Amniotic epithelial cell (primary cell): ENCODE results near the gene ZSCAN4.

Experiments
- DNase-seq: peaks from one replicate; pipeline ENCODE4 v3.0.0-alpha.2; 2010; ENCODE audit warnings: low read depth

ZSCAN4 gene

DNA sequence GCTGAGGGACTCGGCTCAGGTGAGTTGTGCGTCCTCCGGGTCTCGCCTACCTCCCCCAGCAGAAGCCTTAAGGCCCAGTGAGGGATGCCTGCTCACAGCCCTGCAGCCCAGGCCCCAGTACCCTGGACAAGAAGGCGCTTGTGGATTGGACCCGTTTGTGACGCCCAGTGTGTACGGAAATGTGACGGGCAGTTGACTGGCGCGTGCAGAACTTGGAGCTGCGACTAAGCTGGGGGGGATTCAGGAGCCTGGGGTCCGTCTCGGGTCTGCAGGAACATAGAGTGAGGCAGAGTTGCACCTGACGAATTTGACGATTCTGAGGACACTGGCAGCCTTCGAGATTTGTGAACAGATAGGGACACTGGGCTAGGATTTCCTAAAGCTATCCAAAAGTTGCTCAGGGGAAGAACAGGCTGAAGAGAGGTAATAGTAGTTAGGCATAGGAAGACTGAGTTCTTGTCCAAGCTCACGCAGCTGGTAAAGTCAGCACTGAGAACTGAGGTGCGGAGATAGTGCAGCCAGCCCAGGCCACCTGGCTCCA is 13.6 kb downstream of the ZSCAN4 start:
- DNase-seq = no peak

DNA sequence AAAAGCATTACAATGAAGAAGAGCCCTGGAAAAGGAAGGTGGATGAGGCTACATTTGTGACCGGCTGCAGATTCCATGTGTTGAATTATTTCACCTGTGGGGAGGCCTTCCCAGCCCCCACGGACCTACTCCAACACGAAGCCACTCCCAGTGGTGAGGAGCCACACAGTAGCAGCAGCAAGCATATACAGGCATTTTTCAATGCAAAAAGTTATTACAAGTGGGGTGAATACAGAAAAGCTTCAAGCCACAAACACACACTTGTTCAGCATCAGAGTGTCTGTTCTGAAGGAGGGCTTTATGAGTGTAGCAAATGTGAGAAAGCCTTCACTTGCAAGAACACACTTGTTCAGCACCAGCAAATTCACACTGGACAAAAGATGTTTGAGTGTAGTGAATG is 18.0 kb downstream of the ZSCAN4 start:
- no peak for DNase-seq

DNA sequence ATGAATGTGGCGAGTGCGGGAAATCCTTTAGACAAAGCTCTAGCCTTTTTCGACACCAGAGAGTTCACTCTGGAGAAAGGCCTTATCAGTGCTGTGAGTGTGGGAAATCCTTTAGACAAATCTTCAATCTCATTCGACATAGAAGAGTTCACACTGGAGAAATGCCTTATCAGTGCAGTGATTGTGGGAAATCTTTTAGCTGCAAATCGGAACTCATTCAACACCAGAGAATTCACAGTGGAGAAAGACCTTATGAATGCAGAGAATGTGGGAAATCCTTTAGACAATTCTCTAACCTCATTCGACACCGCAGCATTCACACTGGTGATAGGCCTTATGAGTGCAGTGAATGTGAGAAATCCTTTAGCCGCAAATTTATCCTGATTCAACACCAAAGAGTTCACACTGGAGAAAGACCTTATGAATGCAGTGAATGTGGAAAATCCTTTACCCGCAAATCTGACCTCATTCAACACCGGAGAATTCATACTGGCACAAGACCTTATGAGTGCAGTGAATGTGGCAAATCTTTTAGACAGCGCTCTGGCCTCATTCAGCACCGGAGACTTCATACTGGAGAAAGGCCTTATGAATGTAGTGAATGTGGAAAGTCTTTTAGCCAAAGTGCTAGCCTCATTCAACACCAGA is 18.8 kb downstream of the ZSCAN4 start:
- peak; percentile 9 for DNase-seq

DNA sequence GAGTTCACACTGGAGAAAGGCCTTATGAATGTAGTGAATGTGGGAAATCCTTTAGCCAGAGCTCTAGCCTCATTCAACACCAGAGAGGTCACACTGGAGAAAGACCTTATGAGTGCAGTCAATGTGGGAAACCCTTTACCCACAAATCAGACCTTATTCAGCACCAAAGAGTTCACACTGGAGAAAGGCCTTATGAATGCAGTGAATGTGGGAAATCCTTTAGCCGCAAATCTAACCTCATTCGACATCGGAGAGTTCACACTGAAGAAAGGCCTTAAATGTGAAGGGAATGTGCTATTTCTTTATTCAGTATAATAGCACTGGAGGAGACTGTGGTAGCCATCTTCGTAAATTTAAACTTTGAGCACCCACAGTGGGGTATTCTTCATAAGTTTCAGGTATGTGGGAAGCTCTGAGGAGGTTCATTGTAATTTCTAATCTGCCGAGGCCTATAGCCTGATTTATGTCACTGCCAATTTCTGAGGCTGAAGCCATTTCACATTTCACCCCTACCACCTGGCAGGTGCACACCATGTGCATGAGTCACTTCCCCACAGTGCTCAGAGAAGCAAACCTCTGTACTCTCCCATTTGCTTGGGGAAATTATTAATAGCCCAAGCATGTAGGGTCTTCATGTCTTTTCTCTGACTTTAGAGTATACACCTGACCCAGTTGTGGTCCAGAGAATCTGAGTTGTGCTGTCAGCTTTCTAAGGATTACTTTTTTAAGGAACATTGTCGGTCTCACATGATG is 19.5 kb downstream of the ZSCAN4 start:
- DNase-seq = no peak

DNA sequence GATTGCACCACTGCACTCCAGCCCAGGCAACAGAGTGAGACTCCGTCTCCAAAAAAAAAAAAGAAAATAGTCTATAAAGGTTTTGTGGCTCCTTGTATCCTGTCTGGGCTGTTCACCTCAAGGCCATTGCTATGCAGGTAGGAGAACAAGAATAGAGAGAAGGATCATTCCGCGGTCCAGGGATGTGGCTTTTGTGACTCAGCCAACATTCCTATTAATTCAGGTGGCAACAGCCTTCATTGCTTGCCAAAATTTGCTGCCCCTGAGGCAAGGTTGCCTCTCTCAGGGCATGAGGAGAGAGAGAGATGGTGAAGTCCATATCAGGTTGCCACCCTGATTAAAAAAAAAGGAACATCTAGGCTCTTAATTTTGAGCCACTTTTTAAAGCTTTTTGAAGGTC is 21.0 kb downstream of the ZSCAN4 start:
- DNase-seq = no peak

DNA sequence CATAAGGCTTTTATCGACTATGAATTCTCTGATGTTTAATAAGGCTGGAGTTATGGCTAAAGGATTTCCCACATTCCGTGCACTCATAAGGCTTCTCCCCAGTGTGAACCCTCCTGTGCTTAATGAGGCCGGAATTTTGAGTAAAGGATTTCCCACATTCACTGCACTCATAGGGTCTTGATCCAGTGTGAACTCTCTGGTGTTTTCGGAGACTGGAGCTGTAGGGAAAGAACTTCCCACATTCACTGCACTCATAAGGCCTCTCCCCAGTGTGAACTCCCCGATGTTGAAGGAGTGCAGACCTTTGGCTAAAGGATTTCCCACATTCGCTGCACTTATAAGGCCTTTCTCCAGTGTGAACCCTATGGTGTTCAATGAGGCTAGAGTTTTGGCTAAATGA is 32.9 kb downstream of the ZSCAN4 start:
- no peak for DNase-seq

DNA sequence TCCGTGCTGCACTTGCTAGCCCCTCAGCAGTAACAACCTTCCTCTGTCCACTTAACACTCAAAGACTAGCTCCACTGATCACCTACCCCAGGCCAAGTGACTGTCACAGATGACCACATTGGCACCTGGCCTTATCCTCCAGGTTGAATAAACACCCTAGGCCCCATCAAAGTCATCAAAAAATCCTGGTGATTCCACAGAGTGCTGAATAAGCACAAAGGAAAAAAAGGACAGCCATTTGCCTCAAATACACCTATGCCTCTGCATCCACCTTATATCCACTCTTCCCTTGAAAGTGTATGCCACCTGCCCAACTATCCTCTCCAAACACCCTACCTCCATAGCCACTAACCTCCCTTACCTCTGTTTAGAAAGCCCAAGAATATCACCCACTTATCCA is 37.6 kb downstream of the ZSCAN4 start:
- DNase-seq = no peak

DNA sequence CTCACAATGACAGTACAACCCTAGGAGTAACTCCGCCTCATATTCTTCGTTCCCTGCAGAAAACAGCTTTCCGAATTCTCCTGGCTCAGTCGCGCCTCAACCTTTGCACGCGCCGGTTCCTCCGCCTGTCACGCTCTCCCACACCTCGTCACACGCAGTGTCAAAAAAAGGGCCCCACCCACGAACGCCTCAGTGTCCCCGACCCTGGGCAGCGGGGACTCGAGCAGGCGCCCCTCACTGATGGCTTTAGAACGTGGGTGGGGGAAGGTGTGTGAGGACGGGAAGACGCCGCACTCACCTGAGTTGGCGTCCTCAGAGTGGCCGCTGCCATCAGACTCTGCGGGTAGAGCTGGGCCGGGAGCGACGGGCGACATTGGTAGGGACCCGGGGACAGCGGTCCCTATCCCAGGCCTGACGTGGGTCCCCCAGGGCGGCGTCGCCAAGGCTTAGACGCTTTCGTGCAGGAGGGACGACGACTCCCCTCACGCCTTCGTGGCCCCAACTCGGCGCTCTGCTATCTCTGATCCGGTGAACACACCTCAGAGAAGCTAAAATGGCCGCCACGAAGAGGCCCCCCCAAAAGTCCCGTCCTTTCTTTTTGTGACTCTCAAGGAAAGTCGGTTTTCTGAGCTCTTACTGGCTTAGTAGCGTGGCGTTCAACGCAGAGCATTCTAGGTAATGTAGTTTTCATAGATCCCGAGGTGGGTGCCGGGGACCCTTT is 40.1 kb downstream of the ZSCAN4 start, which contains the start of gene ZNF154:
TSS of gene ZNF154 (minus strand) at position 564 of the 721 bp plus-strand sequence. CDS start at position 331, 233 bp downstream.
- peak; percentile 56 for DNase-seq

DNA sequence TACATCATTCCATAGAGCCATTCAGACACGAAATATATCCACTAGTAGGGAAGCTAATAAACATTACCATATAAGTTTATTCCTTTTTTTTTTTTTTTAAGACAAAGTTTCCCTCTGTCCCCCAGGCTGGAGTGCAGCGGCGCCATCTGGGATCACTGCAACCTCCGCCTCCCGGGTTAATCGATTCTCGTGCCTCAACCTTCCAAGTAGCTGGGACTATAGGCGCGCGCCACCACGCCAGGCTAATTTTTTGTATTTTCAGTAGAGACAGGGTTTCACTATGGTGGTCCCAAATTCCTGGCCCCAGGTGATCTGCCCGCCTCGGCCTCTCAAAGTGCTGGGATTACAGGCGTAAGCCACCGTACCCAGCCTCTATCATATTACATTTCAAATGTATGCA is 40.9 kb downstream of the ZSCAN4 start:
- no peak for DNase-seq

DNA sequence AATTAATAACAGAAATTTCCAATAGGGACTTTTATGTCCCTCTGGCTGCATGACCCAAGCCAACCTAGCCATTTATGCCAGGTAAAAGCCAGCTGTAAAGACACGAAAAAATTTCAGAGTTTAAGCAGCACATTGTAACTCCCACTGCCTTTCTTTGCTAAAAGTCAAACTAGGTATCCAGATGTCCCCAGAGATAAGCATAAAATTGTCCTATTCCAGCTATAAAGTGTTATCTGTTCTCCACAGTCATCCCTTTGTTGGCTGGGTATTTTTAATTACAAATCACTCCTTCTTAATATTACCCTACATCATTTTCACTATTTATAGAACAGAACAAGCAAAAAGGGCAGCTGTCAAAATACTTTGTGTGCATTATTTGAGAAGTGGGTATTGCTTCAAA is 43.5 kb downstream of the ZSCAN4 start:
- no peak for DNase-seq

DNA sequence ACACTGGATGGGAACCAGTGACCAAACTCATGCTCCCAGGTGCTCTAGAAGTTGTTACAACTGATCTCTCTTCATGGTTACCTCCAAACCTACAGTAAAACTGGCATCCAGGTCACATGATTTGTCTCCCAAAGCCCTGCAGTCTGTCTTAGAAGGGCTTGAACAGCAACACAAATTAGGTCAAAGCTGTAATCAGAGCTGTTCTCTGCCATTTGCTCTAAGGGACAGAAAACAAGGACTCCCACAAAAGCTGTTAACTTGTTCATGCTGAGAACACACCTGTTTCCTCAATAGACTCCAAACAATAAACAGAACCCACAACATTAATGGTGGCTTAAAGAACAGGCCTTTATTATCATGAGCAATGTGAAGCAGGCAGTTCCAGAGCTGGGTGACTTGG is 50.7 kb downstream of the ZSCAN4 start:
- no peak for DNase-seq

DNA sequence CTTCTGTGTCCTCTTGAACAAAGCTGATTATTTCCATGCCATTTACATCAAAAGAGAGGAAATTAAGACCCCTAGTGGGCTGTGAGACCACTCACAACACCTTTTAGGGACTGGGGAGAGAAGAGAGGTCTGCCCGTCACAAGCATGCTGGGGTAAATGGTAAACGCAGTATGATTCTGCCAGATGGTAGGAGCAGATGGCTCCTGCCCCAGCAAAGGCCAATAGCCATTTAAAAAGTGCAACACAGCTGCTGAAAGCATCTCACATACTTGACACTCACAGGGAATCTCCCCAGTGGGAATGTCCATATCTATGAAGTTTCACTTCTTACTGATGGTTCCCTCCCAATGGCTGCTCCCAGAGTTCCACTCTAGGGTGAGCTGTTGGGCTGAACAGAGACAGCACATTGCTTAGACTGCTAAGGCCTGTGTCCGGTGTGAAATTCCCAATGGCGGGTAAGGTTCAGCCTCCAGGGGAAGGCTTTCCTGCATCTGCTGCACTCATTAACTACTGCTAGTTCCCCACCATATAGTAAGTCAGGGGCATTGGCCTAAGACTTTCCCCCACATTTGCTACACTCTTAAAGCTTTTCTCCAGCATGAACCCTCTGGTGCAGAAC is 51.3 kb downstream of the ZSCAN4 start:
- DNase-seq = no peak

DNA sequence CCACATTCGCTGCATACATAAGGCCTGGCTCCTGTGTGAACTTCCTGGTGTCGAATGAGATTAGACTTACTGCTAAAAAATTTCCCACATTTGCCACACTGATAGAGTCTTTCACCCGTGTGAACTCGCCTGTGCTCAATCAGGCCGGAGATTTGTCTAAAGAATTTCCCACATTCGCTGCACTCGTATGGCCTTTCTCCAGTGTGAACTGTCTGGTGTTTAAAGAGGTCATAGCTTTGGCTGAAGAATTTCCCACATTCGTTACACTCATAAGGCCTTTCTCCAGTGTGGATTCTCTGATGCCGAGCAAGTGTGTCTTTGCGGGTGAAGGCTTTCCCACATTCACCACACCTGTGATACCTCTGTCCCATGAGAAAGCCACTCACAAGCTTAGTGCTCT is 52.1 kb downstream of the ZSCAN4 start:
- peak; percentile 24 for DNase-seq
